Left renal cortex interstitium (tissue), 4 donors: ENCODE measurements around the gene GDPD5. TPM values are rescaled to one million over a fixed set of nuclear protein-coding genes. Genes with fewer than 3 reads are reported as not detected.

Experiments
- DNase-seq, 4 donors: peaks; one replicate each; pipeline ENCODE4 v3.0.0-alpha.2; 2013; ENCODE audit warnings: low read depth in 4 of 4, low spot score in 2 of 4, missing footprints in 1 of 4
- polyA plus RNA-seq, 4 donors: library from polyadenylated mRNA; unstranded; fragments of 120-200 nt; gene quantifications; one replicate each; pipeline ENCODE4 v1.2.1, GENCODE V29; 2013; ENCODE audit not compliant: insufficient read length in 4 of 4

GDPD5 gene
- polyA plus RNA-seq, 4 donors: 6.7 to 17.4 (median 11.8) TPM

- DNase-seq: no peak
Observed at GRCh38 chr11:75516886-75517285, 8.9 kb downstream of the GDPD5 start.

- DNase-seq: no peak
Observed at GRCh38 chr11:75516140-75516539, 9.6 kb downstream of the GDPD5 start.

GRCh38 chr11:75514596-75514995 lies 11.1 kb downstream of the GDPD5 start:
- DNase-seq: no peak

GRCh38 chr11:75513250-75513649 lies 12.5 kb downstream of the GDPD5 start:
- no peak for DNase-seq

- no peak for DNase-seq
Observed at GRCh38 chr11:75510723-75511019, 15.1 kb downstream of the GDPD5 start.

- DNase-seq: no peak
Observed at GRCh38 chr11:75510004-75510722, 15.6 kb downstream of the GDPD5 start.

GRCh38 chr11:75509020-75509720 lies 16.6 kb downstream of the GDPD5 start:
- no peak for DNase-seq

- DNase-seq: no peak
Observed at GRCh38 chr11:75508051-75508561, 17.6 kb downstream of the GDPD5 start.

- no peak for DNase-seq
Observed at GRCh38 chr11:75507571-75507970, 18.2 kb downstream of the GDPD5 start.

- DNase-seq: no peak
Observed at GRCh38 chr11:75506827-75507226, 18.9 kb downstream of the GDPD5 start.

- no peak for DNase-seq
Observed at GRCh38 chr11:75505916-75506692, 19.6 kb downstream of the GDPD5 start.

GRCh38 chr11:75504501-75504900 lies 21.2 kb downstream of the GDPD5 start:
- no peak for DNase-seq

- DNase-seq: no peak
Observed at GRCh38 chr11:75503531-75504099, 22.1 kb downstream of the GDPD5 start.

GRCh38 chr11:75502138-75502537 lies 23.6 kb downstream of the GDPD5 start:
- no peak for DNase-seq

GRCh38 chr11:75500742-75501141 lies 25.0 kb downstream of the GDPD5 start:
- no peak for DNase-seq

- DNase-seq: no peak
Observed at GRCh38 chr11:75499423-75500190, 26.1 kb downstream of the GDPD5 start.

- DNase-seq: no peak
Observed at GRCh38 chr11:75498556-75499255, 27.0 kb downstream of the GDPD5 start.

GRCh38 chr11:75497788-75498409 lies 27.8 kb downstream of the GDPD5 start:
- DNase-seq: no peak

GRCh38 chr11:75496305-75496752 lies 29.4 kb downstream of the GDPD5 start:
- no peak for DNase-seq
